Prostate gland (tissue), 2 donors: ENCODE results near the gene HLA-DOB.

Experiments
- POLR2AphosphoS5 ChIP-seq: sonication (generic); formaldehyde crosslinking; IDR thresholded peaks from one replicate; pipeline ENCODE4 v1.6.1; 2017; ENCODE audit warnings: antibody characterized with exemption
- TF ChIP-seq, protein P1 (sequence below), 4 experiments: fragments of 200-600 bp in 2 of 4; fragments of 450-650 bp in 2 of 4; sonication (generic) in 2 of 4; IDR thresholded peaks; 1 replicate in 3 of 4; 2 replicates in 1 of 4; pipeline ENCODE4 v1.5.1; 2016 to 2019; ENCODE audit warnings: antibody characterized with exemption in 4 of 4, mild to moderate bottlenecking in 2 of 4, moderate library complexity in 2 of 4

GRCh38 chr6:32792901-32793435 lies 23.8 kb downstream of the HLA-DOB start:
- TF ChIP-seq, protein P1, sequence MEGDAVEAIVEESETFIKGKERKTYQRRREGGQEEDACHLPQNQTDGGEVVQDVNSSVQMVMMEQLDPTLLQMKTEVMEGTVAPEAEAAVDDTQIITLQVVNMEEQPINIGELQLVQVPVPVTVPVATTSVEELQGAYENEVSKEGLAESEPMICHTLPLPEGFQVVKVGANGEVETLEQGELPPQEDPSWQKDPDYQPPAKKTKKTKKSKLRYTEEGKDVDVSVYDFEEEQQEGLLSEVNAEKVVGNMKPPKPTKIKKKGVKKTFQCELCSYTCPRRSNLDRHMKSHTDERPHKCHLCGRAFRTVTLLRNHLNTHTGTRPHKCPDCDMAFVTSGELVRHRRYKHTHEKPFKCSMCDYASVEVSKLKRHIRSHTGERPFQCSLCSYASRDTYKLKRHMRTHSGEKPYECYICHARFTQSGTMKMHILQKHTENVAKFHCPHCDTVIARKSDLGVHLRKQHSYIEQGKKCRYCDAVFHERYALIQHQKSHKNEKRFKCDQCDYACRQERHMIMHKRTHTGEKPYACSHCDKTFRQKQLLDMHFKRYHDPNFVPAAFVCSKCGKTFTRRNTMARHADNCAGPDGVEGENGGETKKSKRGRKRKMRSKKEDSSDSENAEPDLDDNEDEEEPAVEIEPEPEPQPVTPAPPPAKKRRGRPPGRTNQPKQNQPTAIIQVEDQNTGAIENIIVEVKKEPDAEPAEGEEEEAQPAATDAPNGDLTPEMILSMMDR (IDR thresholded peaks at IDR 0.05): no peak
- TF ChIP-seq POLR2AphosphoS5: no peak
